Suprapubic skin (tissue), 4 donors: Measurements from ENCODE around the gene KAZN. TPM values are rescaled to one million over a fixed set of nuclear protein-coding genes. Genes with fewer than 3 reads are reported as not detected.

ENCODE experiments used
- DNase-seq, 2 donors: peaks; one replicate each; pipeline ENCODE4 v3.0.0-alpha.2; 2019; ENCODE audit warnings: low spot score in 2 of 2
- H3K27ac ChIP-seq: fragments of 200-600 bp; sonication (generic); one replicate; pipeline ENCODE4 v1.5.1; 2019
- H3K27me3 ChIP-seq: fragments of 200-600 bp; sonication (generic); one replicate; pipeline ENCODE4 v1.5.1; 2019
- H3K36me3 ChIP-seq: fragments of 200-600 bp; sonication (generic); one replicate; pipeline ENCODE4 v1.5.1; 2019
- H3K4me1 ChIP-seq: fragments of 200-600 bp; sonication (generic); one replicate; pipeline ENCODE4 v1.5.1; 2019
- H3K4me3 ChIP-seq: fragments of 200-600 bp; sonication (generic); one replicate; pipeline ENCODE4 v1.5.1; 2019; ENCODE audit warnings: mild to moderate bottlenecking
- H3K9me3 ChIP-seq: fragments of 200-600 bp; sonication (generic); one replicate; pipeline ENCODE4 v1.5.1; 2019
- CTCF ChIP-seq, 2 donors: fragments of 200-600 bp in 1 of 2; fragments of 450-650 bp in 1 of 2; sonication (generic) in 1 of 2; IDR thresholded peaks; one replicate each; pipeline ENCODE4 v1.5.1; 2016 to 2019; ENCODE audit warnings: antibody characterized with exemption in 2 of 2, mild to moderate bottlenecking in 1 of 2, moderate library complexity in 1 of 2
- EP300 ChIP-seq: sonication (generic); formaldehyde crosslinking; IDR thresholded peaks from one replicate; pipeline ENCODE4 v1.6.1; 2017; ENCODE audit warnings: antibody characterized with exemption
- POLR2A ChIP-seq, 2 donors: fragments of 450-650 bp; IDR thresholded peaks; one replicate each; pipeline ENCODE4 v1.6.1; 2017; ENCODE audit warnings: antibody characterized with exemption in 2 of 2, mild to moderate bottlenecking in 2 of 2, moderate library complexity in 2 of 2
- POLR2AphosphoS5 ChIP-seq, 3 donors: sonication (generic); formaldehyde crosslinking; IDR thresholded peaks; one replicate each; pipeline ENCODE4 v1.6.1; 2017; ENCODE audit warnings: antibody characterized with exemption in 3 of 3
- WGBS: methylation state at CpG from one replicate; pipeline ENCODE4 v1.1.5; 2018; 5-methylcytosine and 5-hydroxymethylcytosine counted together
- total RNA-seq, 4 donors: library from RNA; depleted of rRNA; stranded (reverse); fragments of >200 nt; gene quantifications; one replicate each; pipeline ENCODE4 v1.1.0, GENCODE V29; 2016

The KAZN gene
- total RNA-seq, 4 donors from 2014 or later: 29.2 to 37.5 (median 31.7) TPM

- H3K27ac ChIP-seq: no peak overlapping the region
- peak in 1 of 2 donors; percentile 41 for DNase-seq
- H3K4me1 ChIP-seq: no peaks in the 10 kb centered on the region
- no peaks in the 10 kb centered on the region for H3K36me3 ChIP-seq
- H3K27me3 ChIP-seq: peaks cover 5% of the 10 kb centered on the region
- no peaks in the 10 kb centered on the region for H3K9me3 ChIP-seq
- 88% methylated on average over 15 of the region's 15 CpGs for WGBS
- no peak overlapping the region for H3K4me3 ChIP-seq
- no peak for TF ChIP-seq POLR2A (IDR thresholded peaks at IDR 0.05)
- no peak for TF ChIP-seq POLR2AphosphoS5 (IDR thresholded peaks at IDR 0.05)
- no peak for TF ChIP-seq CTCF (IDR thresholded peaks at IDR 0.05)
- TF ChIP-seq EP300: no peak
These were observed 41.0 kb downstream of the KAZN start for GRCh38 chr1:14639291-14640050.

- H3K36me3 ChIP-seq: no peaks in the 10 kb centered on the region
- no peaks in the 10 kb centered on the region for H3K4me1 ChIP-seq
- no peak overlapping the region for H3K27ac ChIP-seq
- no peaks in the 10 kb centered on the region for H3K27me3 ChIP-seq
- TF ChIP-seq POLR2AphosphoS5 (IDR thresholded peaks at IDR 0.05) (no peak), CTCF (IDR thresholded peaks at IDR 0.05) (no peak), EP300 (no peak), POLR2A (IDR thresholded peaks at IDR 0.05) (no peak)
- DNase-seq: no peak
- no peak overlapping the region for H3K4me3 ChIP-seq
- H3K9me3 ChIP-seq: no peaks in the 10 kb centered on the region
- WGBS: 91% methylated on average over 3 of the region's 3 CpGs
These were observed 44.2 kb downstream of the KAZN start for GRCh38 chr1:14642712-14643111.

GRCh38 chr1:14646973-14647372 is 48.5 kb downstream of the KAZN start:
- Histone ChIP-seq H3K4me3 (no peak overlapping the region), H3K36me3 (no peaks in the 10 kb centered on the region), H3K27me3 (no peaks in the 10 kb centered on the region), H3K27ac (no peak overlapping the region), H3K4me1 (no peaks in the 10 kb centered on the region), H3K9me3 (no peaks in the 10 kb centered on the region)
- TF ChIP-seq POLR2A (IDR thresholded peaks at IDR 0.05): no peak
- no peak for DNase-seq
- WGBS: 84% methylated on average over 8 of the region's 8 CpGs

GRCh38 chr1:14647777-14648176 is 49.3 kb downstream of the KAZN start:
- TF ChIP-seq EP300 (no peak), POLR2AphosphoS5 (IDR thresholded peaks at IDR 0.05) (no peak), POLR2A (IDR thresholded peaks at IDR 0.05) (no peak), CTCF (IDR thresholded peaks at IDR 0.05) (no peak)
- H3K36me3 ChIP-seq: no peaks in the 10 kb centered on the region
- no peaks in the 10 kb centered on the region for H3K4me1 ChIP-seq
- DNase-seq: no peak
- no peak overlapping the region for H3K4me3 ChIP-seq
- no peaks in the 10 kb centered on the region for H3K27me3 ChIP-seq
- WGBS: 66% methylated on average over 3 of the region's 3 CpGs
- H3K9me3 ChIP-seq: no peaks in the 10 kb centered on the region
- H3K27ac ChIP-seq: no peak overlapping the region

GRCh38 chr1:14648391-14648790 is 49.9 kb downstream of the KAZN start:
- WGBS: 56% methylated on average over 3 of the region's 3 CpGs
- H3K36me3 ChIP-seq: no peaks in the 10 kb centered on the region
- DNase-seq: peak in 1 of 2 donors; percentile 6
- no peak for TF ChIP-seq POLR2AphosphoS5 (IDR thresholded peaks at IDR 0.05)
- no peak for TF ChIP-seq EP300
- no peak for TF ChIP-seq CTCF (IDR thresholded peaks at IDR 0.05)
- no peak for TF ChIP-seq POLR2A (IDR thresholded peaks at IDR 0.05)
- no peaks in the 10 kb centered on the region for H3K4me1 ChIP-seq
- H3K9me3 ChIP-seq: no peaks in the 10 kb centered on the region
- H3K27ac ChIP-seq: no peak overlapping the region
- H3K27me3 ChIP-seq: no peaks in the 10 kb centered on the region
- H3K4me3 ChIP-seq: no peak overlapping the region
